ENCODE measurements around the gene OR6K2.

- TF ChIP-seq CREB1 (IDR thresholded peaks at IDR 0.05; ENCODE audit: low read depth), result no peak
- no peak for TF ChIP-seq REST (IDR thresholded peaks at IDR 0.05; ENCODE audit: low read depth, low read length)
- no peak for TF ChIP-seq DPF2 (IDR thresholded peaks at IDR 0.05)
- TF ChIP-seq EZH2 (IDR thresholded peaks at IDR 0.05; ENCODE audit: borderline replicate concordance, control insufficient read depth, low read depth, low read length), result no peak
- TF ChIP-seq CTCF (IDR thresholded peaks at IDR 0.05 in 2 of 3, conservative IDR thresholded peaks at IDR 0.05 in 1 of 3; ENCODE audit: control insufficient read depth in 2 of 3, extremely low read depth in 1 of 3, insufficient read depth in 1 of 3, low read depth in 3 of 3, low read length in 3 of 3), result no peak
Observed at GRCh38 chr1:158666037-158666436, 34.4 kb downstream of the OR6K2 start.
